GM10266 (cell line): ENCODE results near the gene EIF5AL1.
"Not testable (repeated sequence)": the region's sequence is repeated elsewhere in the genome, so short reads cannot be mapped to it uniquely, and the experiment has no call there.

Experiments
- DNase-seq: peaks from one replicate; pipeline ENCODE4 v3.0.0; 2012; ENCODE audit errors: extremely low spot score
- TF ChIP-seq, protein P1 (sequence below): IDR thresholded peaks from 2 replicates; pipeline ENCODE4 v1.5.1; 2012; ENCODE audit warnings: mild to moderate bottlenecking, low read depth; ENCODE audit not compliant: control insufficient read depth, insufficient read depth; ENCODE audit errors: missing control alignments

Gene EIF5AL1

DNA sequence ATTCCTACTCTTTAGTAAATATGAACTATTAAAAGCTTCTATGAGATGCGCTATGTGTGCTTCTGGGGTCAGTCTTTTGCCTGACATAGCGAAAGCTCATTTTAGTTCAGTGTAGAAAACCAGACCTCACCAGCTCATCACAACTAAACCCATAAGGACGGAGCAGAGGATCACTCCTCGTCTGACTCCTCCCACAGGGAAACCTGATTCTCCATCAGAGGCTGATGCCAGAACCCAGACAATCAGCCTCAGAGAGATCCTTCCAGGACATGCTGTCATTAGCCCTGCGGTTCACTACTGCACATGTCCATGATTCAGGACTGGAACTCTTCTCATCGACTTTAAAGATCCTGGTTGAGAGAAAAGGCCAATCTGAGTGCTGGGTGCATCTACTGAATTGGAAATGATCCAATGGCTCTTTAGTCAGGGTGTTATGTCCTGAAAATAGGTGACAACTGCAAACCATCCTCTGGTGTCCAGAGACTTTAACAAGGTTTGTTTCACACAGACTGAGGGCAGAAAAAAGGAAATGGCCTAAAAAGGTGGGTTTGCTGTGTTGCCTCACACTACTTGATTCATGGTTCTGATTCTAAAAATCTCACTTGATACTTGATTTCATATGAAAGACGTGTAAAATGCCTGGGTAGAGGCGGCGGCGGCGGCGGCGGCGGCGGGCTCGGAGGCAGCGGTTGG is at the start of gene EIF5AL1:
Gene EIF5AL1 (plus strand): TSS at position 643 of the 693 bp plus-strand sequence. CDS start 117 bp downstream, outside the sequence.
- not testable (repeated sequence) for DNase-seq

DNA sequence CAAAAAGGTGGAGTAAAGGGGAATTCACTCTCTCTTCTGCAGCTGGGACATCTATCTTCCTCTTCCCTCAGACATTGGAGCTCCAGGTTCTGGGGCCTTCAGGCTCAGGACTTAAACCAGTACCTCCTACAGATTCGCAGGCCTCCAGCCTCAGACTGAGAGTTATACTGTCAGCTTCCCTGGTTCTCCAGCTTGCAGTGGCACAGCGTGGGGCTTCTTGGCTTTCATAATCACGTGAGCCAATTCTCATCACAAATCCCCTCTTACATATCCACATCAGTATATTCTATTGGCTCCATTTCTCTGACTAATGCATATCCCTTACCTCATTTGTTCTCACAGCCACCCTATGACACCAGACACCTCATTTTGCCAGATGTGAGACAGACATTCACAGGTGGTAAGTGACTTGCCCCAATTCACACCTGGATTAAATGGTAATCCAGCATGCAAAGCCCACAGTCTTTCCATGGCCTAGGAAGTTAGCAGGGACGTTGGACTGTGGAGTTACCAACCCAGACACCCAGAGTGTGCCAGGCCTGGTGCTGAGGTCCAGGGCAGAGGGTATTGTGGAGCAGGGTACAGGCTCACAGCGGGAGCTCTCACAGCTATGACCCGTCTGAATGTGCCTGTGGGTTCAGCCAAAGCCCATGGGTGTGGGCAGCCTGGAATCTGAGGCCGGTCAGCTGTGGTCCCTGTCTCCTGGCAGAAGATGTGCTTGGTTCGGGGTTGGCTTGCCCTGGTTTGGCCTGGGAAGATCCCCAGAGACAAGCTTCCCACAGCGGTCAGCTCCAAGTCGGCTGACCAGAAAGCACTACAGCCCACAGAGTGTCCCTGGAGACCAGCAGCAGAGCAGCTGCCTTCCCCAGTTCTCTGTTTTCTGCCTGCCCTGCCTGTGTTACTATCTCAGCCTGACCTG is 48.5 kb upstream of the EIF5AL1 start:
- TF ChIP-seq, protein P1, sequence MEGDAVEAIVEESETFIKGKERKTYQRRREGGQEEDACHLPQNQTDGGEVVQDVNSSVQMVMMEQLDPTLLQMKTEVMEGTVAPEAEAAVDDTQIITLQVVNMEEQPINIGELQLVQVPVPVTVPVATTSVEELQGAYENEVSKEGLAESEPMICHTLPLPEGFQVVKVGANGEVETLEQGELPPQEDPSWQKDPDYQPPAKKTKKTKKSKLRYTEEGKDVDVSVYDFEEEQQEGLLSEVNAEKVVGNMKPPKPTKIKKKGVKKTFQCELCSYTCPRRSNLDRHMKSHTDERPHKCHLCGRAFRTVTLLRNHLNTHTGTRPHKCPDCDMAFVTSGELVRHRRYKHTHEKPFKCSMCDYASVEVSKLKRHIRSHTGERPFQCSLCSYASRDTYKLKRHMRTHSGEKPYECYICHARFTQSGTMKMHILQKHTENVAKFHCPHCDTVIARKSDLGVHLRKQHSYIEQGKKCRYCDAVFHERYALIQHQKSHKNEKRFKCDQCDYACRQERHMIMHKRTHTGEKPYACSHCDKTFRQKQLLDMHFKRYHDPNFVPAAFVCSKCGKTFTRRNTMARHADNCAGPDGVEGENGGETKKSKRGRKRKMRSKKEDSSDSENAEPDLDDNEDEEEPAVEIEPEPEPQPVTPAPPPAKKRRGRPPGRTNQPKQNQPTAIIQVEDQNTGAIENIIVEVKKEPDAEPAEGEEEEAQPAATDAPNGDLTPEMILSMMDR: no peak
- no peak for DNase-seq

DNA sequence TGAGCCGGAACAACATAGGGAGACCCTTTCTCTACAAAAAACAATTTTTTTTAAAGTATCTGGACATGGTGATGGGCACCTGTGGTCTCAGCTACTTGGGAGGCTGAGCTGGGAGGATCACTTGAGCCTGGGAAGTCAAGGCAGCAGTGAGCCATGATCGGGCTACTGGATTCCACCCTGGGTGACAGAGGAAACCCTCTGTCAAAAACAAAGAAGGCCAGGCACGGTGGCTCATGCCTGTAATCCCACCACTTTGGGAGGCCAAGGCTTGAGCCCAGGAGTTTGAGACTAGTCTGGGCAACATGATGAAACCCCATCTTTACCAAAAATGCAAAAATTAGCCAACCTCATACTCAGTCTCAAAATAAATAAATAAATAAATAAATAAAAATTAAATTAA is 47.0 kb upstream of the EIF5AL1 start:
- TF ChIP-seq, protein P1: no peak

DNA sequence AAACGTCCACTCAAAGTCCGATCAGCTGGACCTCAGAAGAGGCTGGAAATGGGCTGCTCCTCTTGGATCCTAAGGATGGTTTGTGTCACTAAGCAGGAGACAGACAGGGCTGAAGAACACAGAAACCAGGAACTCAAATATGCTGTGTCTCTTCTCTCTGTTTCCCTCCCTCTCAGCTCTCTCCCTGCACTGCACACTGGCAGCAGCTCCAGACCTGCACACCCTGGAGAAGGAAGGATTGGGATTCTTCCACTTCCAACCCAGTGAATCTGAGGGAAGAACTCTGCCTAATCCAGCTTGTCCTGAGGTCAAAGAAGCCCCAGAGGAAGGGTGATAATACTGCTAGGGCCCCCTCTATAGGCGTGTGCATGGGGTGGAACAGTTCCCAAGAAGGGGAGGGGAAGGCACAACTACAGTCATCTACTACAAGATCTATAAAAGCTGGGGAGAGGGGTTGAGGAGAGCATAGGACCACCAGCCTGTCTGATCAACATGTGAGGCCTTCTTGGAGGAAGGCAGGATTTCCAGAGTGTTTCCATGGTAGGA is 44.2 kb upstream of the EIF5AL1 start:
- DNase-seq: no peak
- TF ChIP-seq, protein P1: no peak

More for the DNA sequence above, 47.0 kb upstream of the EIF5AL1 start:
- DNase-seq: no peak

DNA sequence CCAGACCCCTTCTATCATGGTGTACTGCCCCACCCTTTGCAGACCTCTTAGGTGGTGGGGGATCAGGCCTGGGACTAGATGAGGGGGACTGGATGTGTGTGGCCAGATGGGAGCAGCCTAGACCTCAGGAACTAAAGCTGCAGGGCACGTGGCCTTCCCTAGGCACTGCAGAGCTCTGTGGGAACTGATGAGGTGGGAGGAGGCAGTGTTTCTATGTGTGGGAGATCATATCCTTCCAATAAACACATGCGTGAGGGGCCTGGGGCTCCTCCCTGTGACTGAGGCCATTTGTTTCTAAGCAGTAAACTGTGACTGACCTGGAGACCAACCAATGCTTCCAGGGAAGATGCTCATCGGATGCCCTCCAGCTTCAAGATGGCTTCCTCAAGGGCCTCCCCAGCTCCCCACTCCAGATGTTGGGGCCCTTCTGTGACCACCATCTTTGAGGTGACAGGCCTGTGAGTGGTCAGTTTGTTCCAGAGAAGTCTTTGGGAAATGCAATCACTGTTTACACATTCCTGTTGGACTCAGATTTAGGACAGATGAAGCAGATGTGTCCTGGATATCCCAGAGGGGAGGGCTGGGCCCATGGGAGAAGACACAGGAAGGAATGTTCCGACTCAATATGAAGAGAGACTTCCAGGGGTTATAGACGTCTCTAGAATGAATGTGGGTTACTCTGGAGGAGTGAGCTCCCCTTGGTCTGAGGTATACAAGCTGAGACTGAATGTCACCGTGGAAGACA is 43.3 kb upstream of the EIF5AL1 start:
- TF ChIP-seq, protein P1: no peak
- no peak for DNase-seq

DNA sequence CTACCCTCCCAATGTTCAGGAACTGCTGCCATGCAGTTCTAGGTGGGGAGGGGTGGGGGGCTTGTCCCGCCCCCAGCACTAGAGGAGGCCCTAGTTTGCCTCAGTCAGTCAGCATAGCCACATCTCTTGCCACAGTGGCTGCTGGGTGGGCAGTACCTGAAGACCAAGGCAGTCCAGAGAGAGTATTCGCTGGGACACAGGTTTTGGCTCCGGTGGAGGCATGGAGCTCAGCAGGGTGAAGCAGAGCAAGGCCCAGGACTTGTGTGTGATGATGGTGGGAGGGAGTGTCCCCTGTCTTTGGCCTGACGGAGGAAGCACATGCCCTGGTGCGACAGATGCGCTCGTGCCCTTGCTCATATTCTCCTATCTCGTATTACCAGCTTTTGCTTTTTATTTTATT is 42.2 kb upstream of the EIF5AL1 start:
- TF ChIP-seq, protein P1: no peak
- DNase-seq: no peak

DNA sequence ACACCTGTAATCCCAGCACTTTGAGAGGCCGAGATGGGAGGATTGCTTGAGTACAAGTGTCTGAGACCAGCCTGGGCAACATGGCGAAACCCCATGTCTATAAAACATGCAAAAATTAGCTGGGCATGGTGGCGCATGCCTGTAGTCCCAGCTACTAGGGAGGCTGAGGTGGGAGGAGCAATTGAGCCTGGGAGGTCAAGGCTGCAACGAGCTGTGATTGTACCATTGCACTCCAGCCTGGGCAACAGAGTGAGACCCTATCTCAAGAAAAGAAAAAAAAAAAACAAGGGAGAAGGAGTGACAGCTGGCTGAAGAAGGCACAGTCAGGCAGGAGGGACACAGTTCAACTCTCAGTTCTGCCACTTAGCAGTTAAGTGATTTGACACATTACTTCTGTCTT is 40.6 kb upstream of the EIF5AL1 start:
- TF ChIP-seq, protein P1: no peak
- no peak for DNase-seq
